ENCODE results near the gene BRINP2.

BRINP2 gene

GRCh38 chr1:177281901-177282300 is 111.1 kb downstream of the BRINP2 start:
- no peak overlapping the region for H3K27ac ChIP-seq (ENCODE audit: low read depth, low read length)
- H3K4me1 ChIP-seq (ENCODE audit: insufficient read depth, low read length) = peaks cover 10% of the 10 kb centered on the region; the same call in 1 of the 2 replicates
- no peaks in the 10 kb centered on the region for H3K27me3 ChIP-seq (ENCODE audit: insufficient read depth, low read length)
- H3K36me3 ChIP-seq (ENCODE audit: insufficient read depth, low read length) = no peaks in the 10 kb centered on the region
- no peaks in the 10 kb centered on the region for H3K9me3 ChIP-seq (ENCODE audit: insufficient read depth, low read depth, low read length)
- 89% methylated on average over 4 of the region's 5 CpGs for WGBS
- no peak overlapping the region for H3K4me3 ChIP-seq (ENCODE audit: low read length)
- no peak overlapping the region for H3K9ac ChIP-seq (ENCODE audit: low read depth, low read length)

- H3K27me3 ChIP-seq (ENCODE audit: insufficient read depth, low read length) = no peaks in the 10 kb centered on the region
- no peak overlapping the region for H3K4me3 ChIP-seq (ENCODE audit: low read length)
- no peaks in the 10 kb centered on the region for H3K9me3 ChIP-seq (ENCODE audit: insufficient read depth, low read depth, low read length)
- no peaks in the 10 kb centered on the region for H3K36me3 ChIP-seq (ENCODE audit: insufficient read depth, low read length)
- H3K9ac ChIP-seq (ENCODE audit: low read depth, low read length) = no peak overlapping the region
- 85% methylated on average over 1 of the region's 1 CpG for WGBS
- H3K27ac ChIP-seq (ENCODE audit: low read depth, low read length) = no peak overlapping the region
- peaks cover 10% of the 10 kb centered on the region; the same call in 1 of the 2 replicates for H3K4me1 ChIP-seq (ENCODE audit: insufficient read depth, low read length)
Measured at GRCh38 chr1:177282976-177283375, 112.2 kb downstream of the BRINP2 start.

- Histone ChIP-seq H3K9ac (ENCODE audit: low read depth, low read length) (no peak overlapping the region), H3K4me3 (ENCODE audit: low read length) (no peak overlapping the region), H3K27me3 (ENCODE audit: insufficient read depth, low read length) (no peaks in the 10 kb centered on the region), H3K9me3 (ENCODE audit: insufficient read depth, low read depth, low read length) (no peaks in the 10 kb centered on the region), H3K4me1 (ENCODE audit: insufficient read depth, low read length) (peaks cover 10% of the 10 kb centered on the region; the same call in 1 of the 2 replicates), H3K27ac (ENCODE audit: low read depth, low read length) (no peak overlapping the region), H3K36me3 (ENCODE audit: insufficient read depth, low read length) (no peaks in the 10 kb centered on the region)
- WGBS = 90% methylated on average over 2 of the region's 2 CpGs
Measured at GRCh38 chr1:177283380-177283779, 112.6 kb downstream of the BRINP2 start.

- no peak overlapping the region for H3K27ac ChIP-seq (ENCODE audit: low read depth, low read length)
Measured at GRCh38 chr1:177286396-177286795, 115.6 kb downstream of the BRINP2 start.

GRCh38 chr1:177287270-177287669 is 116.5 kb downstream of the BRINP2 start:
- peaks cover 7% of the 10 kb centered on the region; the same call in 1 of the 2 replicates for H3K4me1 ChIP-seq (ENCODE audit: insufficient read depth, low read length)
- no peak overlapping the region for H3K4me3 ChIP-seq (ENCODE audit: low read length)
- no peak overlapping the region for H3K27ac ChIP-seq (ENCODE audit: low read depth, low read length)
- H3K27me3 ChIP-seq (ENCODE audit: insufficient read depth, low read length) = no peaks in the 10 kb centered on the region
- H3K9me3 ChIP-seq (ENCODE audit: insufficient read depth, low read depth, low read length) = no peaks in the 10 kb centered on the region
- H3K9ac ChIP-seq (ENCODE audit: low read depth, low read length) = no peak overlapping the region
- H3K36me3 ChIP-seq (ENCODE audit: insufficient read depth, low read length) = no peaks in the 10 kb centered on the region

More at GRCh38 chr1:177286396-177286795, 115.6 kb downstream of the BRINP2 start:
- Histone ChIP-seq H3K4me3 (ENCODE audit: low read length) (no peak overlapping the region), H3K27me3 (ENCODE audit: insufficient read depth, low read length) (no peaks in the 10 kb centered on the region), H3K9me3 (ENCODE audit: insufficient read depth, low read depth, low read length) (no peaks in the 10 kb centered on the region), H3K9ac (ENCODE audit: low read depth, low read length) (no peak overlapping the region), H3K36me3 (ENCODE audit: insufficient read depth, low read length) (no peaks in the 10 kb centered on the region), H3K4me1 (ENCODE audit: insufficient read depth, low read length) (peaks cover 10% of the 10 kb centered on the region; the same call in 1 of the 2 replicates)
- 97% methylated on average over 3 of the region's 3 CpGs for WGBS

GRCh38 chr1:177287994-177288393 is 117.2 kb downstream of the BRINP2 start:
- Histone ChIP-seq H3K9ac (ENCODE audit: low read depth, low read length) (no peak overlapping the region), H3K4me1 (ENCODE audit: insufficient read depth, low read length) (no peaks in the 10 kb centered on the region), H3K4me3 (ENCODE audit: low read length) (no peak overlapping the region), H3K36me3 (ENCODE audit: insufficient read depth, low read length) (no peaks in the 10 kb centered on the region), H3K9me3 (ENCODE audit: insufficient read depth, low read depth, low read length) (no peaks in the 10 kb centered on the region), H3K27ac (ENCODE audit: low read depth, low read length) (no peak overlapping the region), H3K27me3 (ENCODE audit: insufficient read depth, low read length) (no peaks in the 10 kb centered on the region)
- 93% methylated on average over 2 of the region's 2 CpGs for WGBS

GRCh38 chr1:177289532-177289931 is 118.8 kb downstream of the BRINP2 start:
- Histone ChIP-seq H3K27ac (ENCODE audit: low read depth, low read length) (no peak overlapping the region), H3K9ac (ENCODE audit: low read depth, low read length) (no peak overlapping the region), H3K9me3 (ENCODE audit: insufficient read depth, low read depth, low read length) (no peaks in the 10 kb centered on the region), H3K4me3 (ENCODE audit: low read length) (no peak overlapping the region), H3K4me1 (ENCODE audit: insufficient read depth, low read length) (no peaks in the 10 kb centered on the region), H3K36me3 (ENCODE audit: insufficient read depth, low read length) (no peaks in the 10 kb centered on the region), H3K27me3 (ENCODE audit: insufficient read depth, low read length) (no peaks in the 10 kb centered on the region)
- 96% methylated on average over 1 of the region's 2 CpGs for WGBS

- no peaks in the 10 kb centered on the region for H3K4me1 ChIP-seq (ENCODE audit: insufficient read depth, low read length)
- no peak overlapping the region for H3K9ac ChIP-seq (ENCODE audit: low read depth, low read length)
- no peaks in the 10 kb centered on the region for H3K36me3 ChIP-seq (ENCODE audit: insufficient read depth, low read length)
- no peak overlapping the region for H3K4me3 ChIP-seq (ENCODE audit: low read length)
- H3K9me3 ChIP-seq (ENCODE audit: insufficient read depth, low read depth, low read length) = no peaks in the 10 kb centered on the region
- no peak overlapping the region for H3K27ac ChIP-seq (ENCODE audit: low read depth, low read length)
- WGBS = 74% methylated on average over 1 of the region's 1 CpG
- no peaks in the 10 kb centered on the region for H3K27me3 ChIP-seq (ENCODE audit: insufficient read depth, low read length)
Measured at GRCh38 chr1:177300431-177300830, 129.7 kb downstream of the BRINP2 start.

- H3K27ac ChIP-seq (ENCODE audit: low read depth, low read length) = no peak overlapping the region
- H3K36me3 ChIP-seq (ENCODE audit: insufficient read depth, low read length) = no peaks in the 10 kb centered on the region
- no peak overlapping the region for H3K4me3 ChIP-seq (ENCODE audit: low read length)
- no peaks in the 10 kb centered on the region for H3K27me3 ChIP-seq (ENCODE audit: insufficient read depth, low read length)
- 83% methylated on average over 1 of the region's 1 CpG for WGBS
- no peaks in the 10 kb centered on the region for H3K9me3 ChIP-seq (ENCODE audit: insufficient read depth, low read depth, low read length)
- H3K4me1 ChIP-seq (ENCODE audit: insufficient read depth, low read length) = no peaks in the 10 kb centered on the region
- no peak overlapping the region for H3K9ac ChIP-seq (ENCODE audit: low read depth, low read length)
Measured at GRCh38 chr1:177301425-177302124, 130.8 kb downstream of the BRINP2 start.

GRCh38 chr1:177302357-177303044 is 131.7 kb downstream of the BRINP2 start:
- no peak overlapping the region for H3K9ac ChIP-seq (ENCODE audit: low read depth, low read length)
- H3K36me3 ChIP-seq (ENCODE audit: insufficient read depth, low read length) = no peaks in the 10 kb centered on the region
- H3K9me3 ChIP-seq (ENCODE audit: insufficient read depth, low read depth, low read length) = no peaks in the 10 kb centered on the region
- 89% methylated on average over 7 of the region's 7 CpGs for WGBS
- H3K4me3 ChIP-seq (ENCODE audit: low read length) = no peak overlapping the region
- H3K4me1 ChIP-seq (ENCODE audit: insufficient read depth, low read length) = no peaks in the 10 kb centered on the region
- H3K27me3 ChIP-seq (ENCODE audit: insufficient read depth, low read length) = no peaks in the 10 kb centered on the region
- H3K27ac ChIP-seq (ENCODE audit: low read depth, low read length) = no peak overlapping the region

- H3K9me3 ChIP-seq (ENCODE audit: insufficient read depth, low read depth, low read length) = no peaks in the 10 kb centered on the region
- H3K4me1 ChIP-seq (ENCODE audit: insufficient read depth, low read length) = no peaks in the 10 kb centered on the region
- no peak overlapping the region for H3K9ac ChIP-seq (ENCODE audit: low read depth, low read length)
- no peaks in the 10 kb centered on the region for H3K27me3 ChIP-seq (ENCODE audit: insufficient read depth, low read length)
- H3K36me3 ChIP-seq (ENCODE audit: insufficient read depth, low read length) = no peaks in the 10 kb centered on the region
- 72% methylated on average over 11 of the region's 11 CpGs for WGBS
- H3K27ac ChIP-seq (ENCODE audit: low read depth, low read length) = no peak overlapping the region
- H3K4me3 ChIP-seq (ENCODE audit: low read length) = no peak overlapping the region
Measured at GRCh38 chr1:177305040-177306018, 134.6 kb downstream of the BRINP2 start.

All from HUES64 (cell line).